MCF 10A (cell line): ENCODE measurements around the gene NSMF. TPM values are rescaled to one million over a fixed set of nuclear protein-coding genes. Genes with fewer than 3 reads are reported as not detected.

Experiments used
- BruUV-seq: library from RNA; stranded (reverse); fragments of 400-500 nt; replicated peaks from 2 replicates; lab custom pipeline; 2021; lab: Mats Ljungman, UMichigan
- CTCF ChIA-PET: fragments of 300-600 bp; sonication (Branson Sonifier 250); formaldehyde crosslinking; extraction: SDS; loops from one replicate; lab custom pipeline; 2021; ENCODE audit warnings: antibody characterized with exemption, inconsistent platforms; lab: Yijun Ruan, JAX
- POLR2A ChIA-PET: fragments of 300-600, 350-650 bp; sonication (Branson Sonifier 250); formaldehyde crosslinking; extraction: SDS; loops from one replicate; lab custom pipeline; 2020; ENCODE audit warnings: antibody characterized with exemption, inconsistent platforms; lab: Yijun Ruan, JAX
- DNase-seq: peaks from one replicate; pipeline ENCODE4 v3.0.0-alpha.2; 2018; ENCODE audit not compliant: unreplicated experiment
- H3K27ac Mint-ChIP-seq: one replicate; pipeline ENCODE4 v1.8.0; 2022; ENCODE audit warnings: mild to moderate bottlenecking, low read depth, mixed read lengths; ENCODE audit not compliant: unreplicated experiment
- H3K27me3 Mint-ChIP-seq: one replicate; pipeline ENCODE4 v1.8.0; 2022; ENCODE audit warnings: mixed read lengths; ENCODE audit not compliant: insufficient read depth, unreplicated experiment
- H3K36me3 Mint-ChIP-seq: one replicate; pipeline ENCODE4 v1.8.0; 2022; ENCODE audit warnings: mild to moderate bottlenecking, moderate library complexity, mixed read lengths; ENCODE audit not compliant: insufficient read depth, unreplicated experiment
- H3K4me1 Mint-ChIP-seq: one replicate; pipeline ENCODE4 v1.8.0; 2022; ENCODE audit warnings: mixed read lengths; ENCODE audit not compliant: insufficient read depth, unreplicated experiment
- H3K4me3 Mint-ChIP-seq: one replicate; pipeline ENCODE4 v1.8.0; 2022; ENCODE audit warnings: mild to moderate bottlenecking, moderate library complexity, mixed read lengths; ENCODE audit not compliant: unreplicated experiment
- H3K9me3 Mint-ChIP-seq: one replicate; pipeline ENCODE4 v1.8.0; 2022; ENCODE audit warnings: mixed read lengths; ENCODE audit not compliant: unreplicated experiment
- intact Hi-C: fragments of 100-400 bp; cut with micrococcal nuclease; formaldehyde crosslinking; loops from 2 replicates; pipeline ENCODE4 v1.14.1; 2022
- total RNA-seq: library from RNA; stranded (reverse); gene quantifications from 2 replicates; pipeline ENCODE4 v1.2.3, GENCODE V29; 2022
- TF ChIP-seq, protein P1 (sequence below): fragments of 200-600 bp; IDR thresholded peaks from one replicate; pipeline ENCODE4 v1.8.0; 2022; ENCODE audit warnings: antibody characterized with exemption, mild to moderate bottlenecking; ENCODE audit not compliant: unreplicated experiment

The NSMF gene
- total RNA-seq, 1 experiment from 2014 or later = 37.8 TPM

DNA sequence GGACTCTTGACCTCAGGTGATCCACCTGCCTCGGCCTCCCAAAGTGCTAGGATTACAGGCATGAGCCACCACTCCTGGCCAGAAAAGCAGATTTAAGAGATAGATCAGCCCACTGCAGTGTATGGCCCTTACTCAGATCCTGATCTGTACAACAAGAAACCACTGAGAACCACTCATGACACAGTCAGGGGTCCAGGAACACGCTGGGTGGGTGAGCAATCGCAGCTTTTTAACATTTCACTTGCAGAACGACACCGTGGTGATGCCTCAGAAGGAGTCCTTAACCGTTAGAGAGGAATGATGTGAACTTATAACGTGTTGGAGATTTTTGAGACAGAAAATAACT is 45.3 kb upstream of the NSMF start:
- H3K4me3 Mint-ChIP-seq = no peak overlapping the region
- peaks cover 30% of the 10 kb centered on the region for H3K27me3 Mint-ChIP-seq
- peaks cover 8% of the 10 kb centered on the region for H3K9me3 Mint-ChIP-seq
- BruUV-seq = no TSS peak
- TF ChIP-seq, protein P1, sequence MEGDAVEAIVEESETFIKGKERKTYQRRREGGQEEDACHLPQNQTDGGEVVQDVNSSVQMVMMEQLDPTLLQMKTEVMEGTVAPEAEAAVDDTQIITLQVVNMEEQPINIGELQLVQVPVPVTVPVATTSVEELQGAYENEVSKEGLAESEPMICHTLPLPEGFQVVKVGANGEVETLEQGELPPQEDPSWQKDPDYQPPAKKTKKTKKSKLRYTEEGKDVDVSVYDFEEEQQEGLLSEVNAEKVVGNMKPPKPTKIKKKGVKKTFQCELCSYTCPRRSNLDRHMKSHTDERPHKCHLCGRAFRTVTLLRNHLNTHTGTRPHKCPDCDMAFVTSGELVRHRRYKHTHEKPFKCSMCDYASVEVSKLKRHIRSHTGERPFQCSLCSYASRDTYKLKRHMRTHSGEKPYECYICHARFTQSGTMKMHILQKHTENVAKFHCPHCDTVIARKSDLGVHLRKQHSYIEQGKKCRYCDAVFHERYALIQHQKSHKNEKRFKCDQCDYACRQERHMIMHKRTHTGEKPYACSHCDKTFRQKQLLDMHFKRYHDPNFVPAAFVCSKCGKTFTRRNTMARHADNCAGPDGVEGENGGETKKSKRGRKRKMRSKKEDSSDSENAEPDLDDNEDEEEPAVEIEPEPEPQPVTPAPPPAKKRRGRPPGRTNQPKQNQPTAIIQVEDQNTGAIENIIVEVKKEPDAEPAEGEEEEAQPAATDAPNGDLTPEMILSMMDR = no peak
- no peak for DNase-seq
- no peaks in the 10 kb centered on the region for H3K4me1 Mint-ChIP-seq
- CTCF ChIA-PET = interaction anchor here (0.6 to 1.7 kb wide), 2 partner anchors 31 to 219 kb away, joined by 3 to 6 read pairs; no protein-coding TSS in a partner anchor
- H3K27ac Mint-ChIP-seq = no peak overlapping the region
- intact Hi-C loops = no loop called here
- POLR2A ChIA-PET = interaction anchor here (0.6 kb wide), 1 partner anchor 776 kb away, joined by 3 read pairs; no protein-coding TSS in a partner anchor
- peaks cover 17% of the 10 kb centered on the region for H3K36me3 Mint-ChIP-seq

DNA sequence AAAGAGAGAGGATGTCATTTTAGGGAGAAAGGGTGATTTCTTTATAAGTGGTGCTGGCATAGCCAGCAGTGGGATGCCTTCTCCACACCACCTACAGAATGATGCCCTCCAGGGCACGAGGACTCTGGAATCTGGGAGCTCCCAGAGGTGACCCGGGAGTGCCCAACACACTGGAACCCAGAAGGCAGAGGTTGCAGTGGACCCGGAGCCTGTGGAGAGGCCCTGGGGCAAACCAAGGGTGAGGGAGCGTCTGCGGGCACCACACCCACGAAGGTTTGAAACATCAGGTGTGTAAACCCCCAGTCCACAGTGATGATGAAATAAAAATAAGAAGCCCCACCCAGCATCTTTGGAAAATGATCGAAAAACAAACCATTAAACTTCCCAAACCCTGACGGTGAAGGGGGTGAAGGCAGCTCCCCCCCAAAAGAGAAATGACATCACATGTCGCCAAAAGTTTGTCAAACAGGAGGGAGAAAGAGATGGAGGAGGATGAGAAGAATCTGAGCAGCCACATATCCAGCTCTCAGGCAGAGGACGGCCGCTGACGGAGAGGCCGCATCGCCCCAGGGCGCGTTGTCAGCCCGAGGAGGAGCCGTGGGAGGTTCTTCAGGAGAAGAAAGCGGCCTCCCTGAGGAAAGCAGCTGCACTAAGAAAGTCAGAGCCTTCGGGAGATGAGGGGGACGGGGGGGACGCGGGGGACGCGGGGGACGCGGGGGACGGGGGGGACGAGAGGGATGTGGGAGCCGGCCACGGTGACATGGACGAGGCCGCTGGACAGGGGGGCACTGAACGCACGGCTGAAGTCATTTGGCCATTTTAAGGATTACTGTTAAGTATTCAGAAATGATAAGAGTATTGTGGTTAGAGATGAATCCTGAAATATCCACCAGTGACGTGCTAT is 43.1 kb upstream of the NSMF start:
- CTCF ChIA-PET = no interaction called here
- intact Hi-C loops = no loop called here
- Mint-ChIP-seq H3K27me3 (peaks cover 30% of the 10 kb centered on the region), H3K4me3 (no peak overlapping the region), H3K36me3 (peaks cover 17% of the 10 kb centered on the region), H3K9me3 (peaks cover 8% of the 10 kb centered on the region), H3K4me1 (no peaks in the 10 kb centered on the region), H3K27ac (no peak overlapping the region)
- TF ChIP-seq, protein P1 = no peak
- no TSS peak for BruUV-seq
- peak; percentile 23 for DNase-seq
- POLR2A ChIA-PET = no interaction called here

DNA sequence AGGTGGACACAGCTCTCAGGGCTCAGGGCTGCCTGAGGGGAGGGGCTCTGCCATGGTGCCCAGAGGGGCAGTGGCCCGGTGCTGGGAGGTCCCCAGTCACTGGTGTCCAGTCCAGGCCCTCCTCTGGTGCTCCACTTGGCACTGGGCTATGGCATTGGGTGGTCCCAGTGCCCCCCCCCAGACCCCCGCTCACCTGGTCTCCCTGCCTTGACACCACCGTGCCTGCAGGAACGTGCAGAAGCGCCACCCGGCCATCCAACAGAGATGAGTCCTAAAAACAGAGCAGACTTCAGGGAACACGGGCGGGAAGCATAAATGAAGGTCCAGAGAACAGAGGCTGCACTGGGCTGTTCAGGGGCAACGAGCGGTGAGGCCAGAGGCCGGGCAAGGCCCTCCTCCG is 42.3 kb upstream of the NSMF start:
- TF ChIP-seq, protein P1 = no peak
- Mint-ChIP-seq H3K4me3 (no peak overlapping the region), H3K36me3 (peaks cover 17% of the 10 kb centered on the region), H3K27ac (no peak overlapping the region), H3K4me1 (no peaks in the 10 kb centered on the region), H3K27me3 (peaks cover 30% of the 10 kb centered on the region), H3K9me3 (peaks cover 8% of the 10 kb centered on the region)
- DNase-seq = no peak
- BruUV-seq = no TSS peak
- intact Hi-C loops = no loop called here
- ChIA-PET CTCF (no interaction called here), POLR2A (no interaction called here)

DNA sequence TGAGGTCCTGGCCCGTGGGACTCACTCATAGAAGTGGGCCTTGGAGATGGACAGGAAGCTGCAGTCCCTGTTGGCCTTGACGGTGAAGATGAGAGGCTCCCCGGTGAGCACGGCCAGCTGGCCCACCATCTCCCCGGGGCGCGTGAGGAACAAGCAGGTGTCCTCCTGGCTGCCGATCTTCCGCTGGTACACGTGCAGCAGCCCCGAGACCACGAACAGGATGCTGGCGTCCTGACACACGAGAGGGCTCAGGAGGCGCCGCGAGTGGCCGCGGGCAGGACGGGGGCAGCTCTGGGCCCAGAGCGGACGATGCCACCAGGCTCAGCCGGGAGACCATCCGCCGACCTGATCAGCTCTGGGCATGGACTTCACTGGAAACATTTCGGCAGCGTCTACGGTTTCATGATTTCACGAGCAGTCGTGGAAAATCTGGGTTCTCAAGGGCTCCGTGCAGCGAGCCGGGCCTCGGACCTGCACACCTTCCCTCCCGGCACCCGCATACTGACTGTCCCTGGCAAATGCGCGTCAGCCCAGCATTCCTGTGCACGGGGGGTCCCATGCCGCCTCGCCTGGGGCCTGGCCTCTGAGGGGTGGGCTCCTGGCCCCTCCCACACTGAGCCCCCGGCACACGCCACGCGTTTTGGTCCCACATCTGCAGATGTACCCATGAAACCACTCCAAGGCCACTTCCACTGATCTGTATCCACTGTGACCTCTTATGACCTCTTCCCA is 41.7 kb upstream of the NSMF start:
- POLR2A ChIA-PET = interaction anchor here (1.1 kb wide), 1 partner anchor 19 kb away, joined by 4 read pairs; no protein-coding TSS in a partner anchor
- peaks cover 30% of the 10 kb centered on the region for H3K27me3 Mint-ChIP-seq
- intact Hi-C loops = no loop called here
- TF ChIP-seq, protein P1 = no peak
- H3K27ac Mint-ChIP-seq = no peak overlapping the region
- no peak for DNase-seq
- CTCF ChIA-PET = no interaction called here
- BruUV-seq = no TSS peak
- H3K4me1 Mint-ChIP-seq = no peaks in the 10 kb centered on the region
- H3K4me3 Mint-ChIP-seq = no peak overlapping the region
- H3K36me3 Mint-ChIP-seq = peaks cover 17% of the 10 kb centered on the region
- H3K9me3 Mint-ChIP-seq = peaks cover 8% of the 10 kb centered on the region
